Endothelial cell of umbilical vein (primary cell): Measurements from ENCODE around the gene ATXN1. TPM values are rescaled to one million over a fixed set of nuclear protein-coding genes. Genes with fewer than 3 reads are reported as not detected.

Experiments
- BruUV-seq: library from RNA; stranded (reverse); fragments of 400-500 nt; replicated peaks from 2 replicates; lab custom pipeline; 2021; lab: Mats Ljungman, UMichigan
- CTCF ChIA-PET: fragments of 300-600, 350-600 bp; sonication (Branson Sonifier 250); formaldehyde crosslinking; loops from one replicate; lab custom pipeline; 2021; ENCODE audit warnings: antibody characterized with exemption, inconsistent platforms; lab: Charles Lee
- POLR2A ChIA-PET: fragments of 300-600, 350-600 bp; sonication (Branson Sonifier 250); formaldehyde crosslinking; loops from one replicate; lab custom pipeline; 2021; ENCODE audit warnings: antibody characterized with exemption, inconsistent platforms; lab: Charles Lee
- DNase-seq: peaks from one replicate; pipeline ENCODE4 v3.0.0-alpha.2; 2011; ENCODE audit warnings: low read depth, low spot score
- FAIRE-seq: peaks from 2 replicates; lab custom pipeline; 2011; peaks lifted over from hg19 to GRCh38; lab: Jason Lieb, UNC
- H2AFZ ChIP-seq: 2 replicates; pipeline ENCODE4 v1.6.0; 2012; ENCODE audit warnings: low read depth, low read length, control low read depth, inconsistent platforms
- H3K27ac ChIP-seq: 2 replicates; pipeline ENCODE4 v1.5.1; 2011; ENCODE audit warnings: low read depth, mild to moderate bottlenecking, control low read depth, low read length, moderate library complexity; ENCODE audit not compliant: insufficient read depth
- H3K27me3 ChIP-seq, 2 experiments: 2 replicates each; pipeline versions ENCODE4 v1.6.0 to v1.6.1; 2011; ENCODE audit warnings: low read length in 2 of 2, mixed read lengths in 1 of 2; ENCODE audit not compliant: control insufficient read depth in 2 of 2, insufficient read depth in 2 of 2
- H3K36me3 ChIP-seq, 2 experiments: 2 replicates in 1 of 2; 3 replicates in 1 of 2; pipeline ENCODE4 v1.5.1; 2011; ENCODE audit warnings: low read length in 2 of 2, mild to moderate bottlenecking in 1 of 2, moderate library complexity in 1 of 2; ENCODE audit not compliant: control insufficient read depth in 2 of 2, insufficient read depth in 2 of 2; ENCODE audit errors: extremely low read depth in 1 of 2
- H3K4me1 ChIP-seq: 3 replicates; pipeline ENCODE4 v1.5.1; 2011; ENCODE audit warnings: mild to moderate bottlenecking, low read length; ENCODE audit not compliant: control insufficient read depth, insufficient read depth; ENCODE audit errors: extremely low read depth
- H3K4me2 ChIP-seq: 2 replicates; pipeline ENCODE4 v1.6.1; 2011; ENCODE audit warnings: low read length, control low read depth, mixed read lengths; ENCODE audit not compliant: insufficient read depth
- H3K4me3 ChIP-seq, 3 experiments: fragments of 200-600 bp in 1 of 3; sonication (generic), shearing (Covaris generic) in 1 of 3; replicated peaks in 1 of 3; 2 replicates each; pipeline ENCODE4 v1.5.1; 2011 to 2016; ENCODE audit warnings: control low read depth in 3 of 3, low read length in 3 of 3, mild to moderate bottlenecking in 2 of 3, inconsistent platforms in 1 of 3, low read depth in 1 of 3, moderate library complexity in 1 of 3; ENCODE audit not compliant: insufficient read depth in 1 of 3
- H3K79me2 ChIP-seq: 2 replicates; pipeline ENCODE4 v1.6.0; 2012; ENCODE audit warnings: low read length, inconsistent platforms; ENCODE audit not compliant: control insufficient read depth, insufficient read depth
- H3K9ac ChIP-seq: replicated peaks from 2 replicates; pipeline ENCODE3; 2011; ENCODE audit warnings: low read length, control low read depth; ENCODE audit not compliant: insufficient read depth; ENCODE audit errors: extremely low read depth
- H3K9me1 ChIP-seq: replicated peaks from 3 replicates; pipeline ENCODE4 v1.6.0; 2011; ENCODE audit warnings: mild to moderate bottlenecking, low read length; ENCODE audit not compliant: control insufficient read depth, insufficient read depth; ENCODE audit errors: extremely low read depth
- H3K9me3 ChIP-seq: replicated peaks from 2 replicates; pipeline ENCODE4 v1.5.1; 2012; ENCODE audit warnings: low read length, inconsistent platforms; ENCODE audit not compliant: control insufficient read depth, insufficient read depth
- H4K20me1 ChIP-seq: replicated peaks from 2 replicates; pipeline ENCODE3; 2011; ENCODE audit warnings: mild to moderate bottlenecking, low read length; ENCODE audit not compliant: control insufficient read depth, insufficient read depth; ENCODE audit errors: extremely low read depth
- CTCF ChIP-seq, 2 donors: IDR thresholded peaks; 1 replicate in 1 of 2; 2 replicates in 1 of 2; pipeline ENCODE4 v1.5.1; 2011; ENCODE audit warnings: low read length in 2 of 2, mild to moderate bottlenecking in 2 of 2, moderate library complexity in 2 of 2, control low read depth in 1 of 2, inconsistent platforms in 1 of 2, low read depth in 1 of 2; ENCODE audit not compliant: insufficient read depth in 1 of 2; ENCODE audit errors: extremely low read depth in 1 of 2
- EZH2 ChIP-seq: IDR thresholded peaks from 2 replicates; pipeline ENCODE4 v1.6.1; 2012; ENCODE audit warnings: borderline replicate concordance, low read depth, mild to moderate bottlenecking, moderate library complexity, low read length, inconsistent platforms; ENCODE audit not compliant: severe bottlenecking
- FOS ChIP-seq: IDR thresholded peaks from 2 replicates; pipeline ENCODE4 v1.6.1; 2011; ENCODE audit warnings: mild to moderate bottlenecking, low read length, moderate library complexity, borderline replicate concordance; ENCODE audit not compliant: insufficient read depth
- GATA2 ChIP-seq: IDR thresholded peaks from 2 replicates; pipeline ENCODE4 v1.7.0; 2011; ENCODE audit warnings: low read depth, mild to moderate bottlenecking, moderate library complexity, mixed read lengths, low read length; ENCODE audit not compliant: insufficient read length, insufficient read depth
- JUN ChIP-seq: IDR thresholded peaks from 2 replicates; pipeline ENCODE4 v1.6.1; 2011; ENCODE audit warnings: borderline replicate concordance, low read depth; ENCODE audit not compliant: insufficient read length, insufficient read depth
- MYC ChIP-seq: IDR thresholded peaks from one replicate; pipeline ENCODE4 v1.6.1; 2011; ENCODE audit warnings: mild to moderate bottlenecking, low read depth, low read length
- POLR2A ChIP-seq: IDR thresholded peaks from 2 replicates; pipeline ENCODE4 v1.6.1; 2012; ENCODE audit warnings: low read depth, mild to moderate bottlenecking, control low read depth, low read length
- POLR2AphosphoS5 ChIP-seq: IDR thresholded peaks from 2 replicates; pipeline ENCODE4 v1.6.1; 2012; ENCODE audit warnings: low read depth, mild to moderate bottlenecking, control low read depth, low read length, moderate library complexity; ENCODE audit not compliant: insufficient read depth
- dilution Hi-C: fragments of 300-500 bp; cut with MboI; formaldehyde crosslinking; loops from one replicate; pipeline ENCODE4 v1.15.0; 2019; ENCODE audit warnings: low sequenced_read_pairs; ENCODE audit not compliant: extremely low pct_ligation_motif_present
- intact Hi-C: fragments of 100-400 bp; cut with micrococcal nuclease; formaldehyde crosslinking; loops from one replicate; pipeline ENCODE4 v1.10.0; 2022
- polyA plus RNA-seq, 4 experiments: library from polyadenylated mRNA; depleted of rRNA in 3 of 4; stranded (reverse) in 3 of 4; unstranded in 1 of 4; fragments of >200 nt; gene quantifications; 2 replicates each; pipeline versions ENCODE4 v1.2.1 to v1.2.3, GENCODE V29; 2011 to 2012; ENCODE audit warnings: missing spikeins in 1 of 4
- total RNA-seq: library from RNA; stranded (reverse); gene quantifications from 2 replicates; pipeline ENCODE4 v1.2.3, GENCODE V29; 2021
- TF ChIP-seq, protein P1 (sequence below): IDR thresholded peaks from 2 replicates; pipeline ENCODE4 v1.6.1; 2011; ENCODE audit not compliant: insufficient read depth, insufficient read length

ATXN1 gene
- total and polyA plus RNA-seq, 2 donors (not counting 3 experiments of a cell fraction or from before 2014, with no cell fraction given): 16.4 to 33.0 TPM

- no peaks in the 10 kb centered on the region for H3K27me3 ChIP-seq
- H3K4me1 ChIP-seq: peaks cover 17% of the 10 kb centered on the region
- H3K9ac ChIP-seq: no peak overlapping the region
- H2AFZ ChIP-seq: no peak overlapping the region
- ChIA-PET POLR2A (no interaction called here), CTCF (interaction anchor here (0.8 to 2.0 kb wide), 3 partner anchors 11 to 149 kb away, joined by 3 to 7 read pairs (median 3); no protein-coding TSS in a partner anchor)
- no peak overlapping the region for H3K4me3 ChIP-seq
- H3K9me3 ChIP-seq: no peaks in the 10 kb centered on the region
- H3K79me2 ChIP-seq: peaks cover 32% of the 10 kb centered on the region
- H3K36me3 ChIP-seq: peaks cover 0 to 2% of the 10 kb centered on the region in 2 experiments
- H3K9me1 ChIP-seq: no peaks in the 10 kb centered on the region
- dilution Hi-C loops: no loop called here
- TF ChIP-seq JUN (no peak), MYC (no peak), EZH2 (no peak), CTCF (IDR thresholded peaks at IDR 0.05; ENCODE audit: extremely low read depth in 1 of 2, insufficient read depth in 1 of 2, low read depth in 1 of 2, low read length in 2 of 2) (no peak), POLR2A (no peak), GATA2 (no peak), POLR2AphosphoS5 (no peak), FOS (no peak)
- TF ChIP-seq, protein P1, sequence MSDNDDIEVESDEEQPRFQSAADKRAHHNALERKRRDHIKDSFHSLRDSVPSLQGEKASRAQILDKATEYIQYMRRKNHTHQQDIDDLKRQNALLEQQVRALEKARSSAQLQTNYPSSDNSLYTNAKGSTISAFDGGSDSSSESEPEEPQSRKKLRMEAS: no peak
- BruUV-seq: no TSS peak
- H3K27ac ChIP-seq: no peak overlapping the region
- no peak overlapping the region for H3K4me2 ChIP-seq
- intact Hi-C loops: no loop called here
- H4K20me1 ChIP-seq: no peaks in the 10 kb centered on the region
- FAIRE-seq (no peak), DNase-seq (no peak)
Observed at GRCh38 chr6:16749516-16750485, 11.5 kb downstream of the ATXN1 start.
